ENCODE data around the gene DENND6B. TPM values are rescaled to one million over a fixed set of nuclear protein-coding genes. Genes with fewer than 3 reads are reported as not detected.

DENND6B gene
- total and polyA plus RNA-seq, 2 of the 13 experiments (the other 11 are each of a cell fraction or from before 2014, with no cell fraction given), result 0.95 to 3.8 TPM

DNA sequence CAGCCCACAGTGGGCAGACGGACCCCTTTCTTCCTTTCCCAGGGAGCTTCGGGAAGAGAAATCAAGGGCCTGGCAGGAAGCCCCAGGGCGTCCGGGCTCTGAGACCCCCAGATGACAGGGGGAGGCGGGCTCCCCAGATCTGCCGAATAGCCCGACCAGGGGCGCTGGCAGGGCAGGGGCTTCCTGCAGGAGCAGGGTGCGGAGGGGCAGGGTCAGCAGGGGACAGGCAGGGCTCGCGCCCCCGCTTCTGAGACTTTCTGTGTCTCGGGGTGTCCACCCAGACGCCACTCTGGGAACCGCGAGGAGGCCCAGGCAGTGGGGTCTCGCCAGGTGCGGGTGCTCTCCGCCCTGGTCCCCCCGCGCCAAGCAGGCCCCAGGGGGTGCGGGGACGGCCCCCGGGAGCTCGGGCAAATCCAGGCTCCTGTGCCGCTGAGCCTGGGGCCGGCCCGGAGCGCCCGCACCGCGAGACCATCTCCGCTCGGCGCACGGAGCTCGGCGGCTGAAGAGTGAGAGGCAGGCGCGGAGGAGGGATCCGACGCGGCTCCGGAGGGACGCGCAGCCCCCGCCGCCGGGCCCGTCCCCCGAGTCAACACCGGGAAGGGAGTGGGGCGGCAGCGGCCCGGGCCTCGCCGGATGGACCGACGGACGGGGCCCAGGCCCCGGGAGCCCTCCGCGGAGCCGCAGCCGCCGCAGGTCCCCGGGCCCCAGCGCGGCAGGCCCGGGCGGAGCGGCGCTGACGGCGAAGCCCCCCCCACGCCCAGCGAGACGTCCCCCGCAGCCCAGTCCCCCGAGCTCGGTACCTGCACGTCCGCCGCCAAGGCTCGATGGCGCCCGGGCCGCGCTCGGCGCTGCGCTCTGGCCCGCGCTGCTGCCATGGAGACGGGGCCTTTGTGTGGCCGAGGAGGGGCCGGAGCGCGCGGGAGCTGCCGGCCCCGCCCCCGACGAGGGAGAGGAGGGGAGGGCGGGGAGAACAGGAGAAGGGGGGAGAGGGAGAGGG is 19.8 kb downstream of the DENND6B start, which contains the start of gene PLXNB2 (continued):
- TF ChIP-seq ZNF556 (CRISPR knock-in tag; IDR thresholded peaks at IDR 0.05; ENCODE audit: borderline replicate concordance) (no peak), HCFC1 (IDR thresholded peaks at IDR 0.05; ENCODE audit: low read depth, low read length) (no peak), HMGXB4 (CRISPR knock-in tag; IDR thresholded peaks at IDR 0.05; ENCODE audit: borderline replicate concordance in 1 of 2, low read depth in 1 of 2) (no peak; a peak in 1 of 4 replicates), CEBPG (CRISPR knock-in tag; IDR thresholded peaks at IDR 0.05) (no peak), PHF8 (CRISPR knock-in tag; IDR thresholded peaks at IDR 0.05) (peak; percentile 34), RFX1 (IDR thresholded peaks at IDR 0.05) (peak; percentile 62), ZNF747 (CRISPR knock-in tag; IDR thresholded peaks at IDR 0.05; ENCODE audit: borderline replicate concordance) (0 out of 2 replicates have a peak, but pooled peaks have one; percentile 21), TOE1 (CRISPR knock-in tag; IDR thresholded peaks at IDR 0.05) (no peak), ZFP37 (CRISPR knock-in tag; IDR thresholded peaks at IDR 0.05; ENCODE audit: borderline replicate concordance) (no peak), MZF1 (CRISPR knock-in tag; IDR thresholded peaks at IDR 0.05; ENCODE audit: borderline replicate concordance) (no peak), ZSCAN30 (CRISPR knock-in tag; IDR thresholded peaks at IDR 0.05) (no peak; the same call in 1 of the 2 replicates), RBAK (CRISPR knock-in tag; IDR thresholded peaks at IDR 0.05) (no peak)
- TF ChIP-seq, protein P1, sequence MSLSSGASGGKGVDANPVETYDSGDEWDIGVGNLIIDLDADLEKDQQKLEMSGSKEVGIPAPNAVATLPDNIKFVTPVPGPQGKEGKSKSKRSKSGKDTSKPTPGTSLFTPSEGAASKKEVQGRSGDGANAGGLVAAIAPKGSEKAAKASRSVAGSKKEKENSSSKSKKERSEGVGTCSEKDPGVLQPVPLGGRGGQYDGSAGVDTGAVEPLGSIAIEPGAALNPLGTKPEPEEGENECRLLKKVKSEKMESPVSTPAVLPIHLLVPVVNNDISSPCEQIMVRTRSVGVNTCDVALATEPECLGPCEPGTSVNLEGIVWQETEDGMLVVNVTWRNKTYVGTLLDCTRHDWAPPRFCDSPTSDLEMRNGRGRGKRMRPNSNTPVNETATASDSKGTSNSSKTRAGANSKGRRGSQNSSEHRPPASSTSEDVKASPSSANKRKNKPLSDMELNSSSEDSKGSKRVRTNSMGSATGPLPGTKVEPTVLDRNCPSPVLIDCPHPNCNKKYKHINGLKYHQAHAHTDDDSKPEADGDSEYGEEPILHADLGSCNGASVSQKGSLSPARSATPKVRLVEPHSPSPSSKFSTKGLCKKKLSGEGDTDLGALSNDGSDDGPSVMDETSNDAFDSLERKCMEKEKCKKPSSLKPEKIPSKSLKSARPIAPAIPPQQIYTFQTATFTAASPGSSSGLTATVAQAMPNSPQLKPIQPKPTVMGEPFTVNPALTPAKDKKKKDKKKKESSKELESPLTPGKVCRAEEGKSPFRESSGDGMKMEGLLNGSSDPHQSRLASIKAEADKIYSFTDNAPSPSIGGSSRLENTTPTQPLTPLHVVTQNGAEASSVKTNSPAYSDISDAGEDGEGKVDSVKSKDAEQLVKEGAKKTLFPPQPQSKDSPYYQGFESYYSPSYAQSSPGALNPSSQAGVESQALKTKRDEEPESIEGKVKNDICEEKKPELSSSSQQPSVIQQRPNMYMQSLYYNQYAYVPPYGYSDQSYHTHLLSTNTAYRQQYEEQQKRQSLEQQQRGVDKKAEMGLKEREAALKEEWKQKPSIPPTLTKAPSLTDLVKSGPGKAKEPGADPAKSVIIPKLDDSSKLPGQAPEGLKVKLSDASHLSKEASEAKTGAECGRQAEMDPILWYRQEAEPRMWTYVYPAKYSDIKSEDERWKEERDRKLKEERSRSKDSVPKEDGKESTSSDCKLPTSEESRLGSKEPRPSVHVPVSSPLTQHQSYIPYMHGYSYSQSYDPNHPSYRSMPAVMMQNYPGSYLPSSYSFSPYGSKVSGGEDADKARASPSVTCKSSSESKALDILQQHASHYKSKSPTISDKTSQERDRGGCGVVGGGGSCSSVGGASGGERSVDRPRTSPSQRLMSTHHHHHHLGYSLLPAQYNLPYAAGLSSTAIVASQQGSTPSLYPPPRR (CRISPR knock-in tag; IDR thresholded peaks at IDR 0.05; ENCODE audit: borderline replicate concordance), result no peak
- TF ChIP-seq, protein P2, sequence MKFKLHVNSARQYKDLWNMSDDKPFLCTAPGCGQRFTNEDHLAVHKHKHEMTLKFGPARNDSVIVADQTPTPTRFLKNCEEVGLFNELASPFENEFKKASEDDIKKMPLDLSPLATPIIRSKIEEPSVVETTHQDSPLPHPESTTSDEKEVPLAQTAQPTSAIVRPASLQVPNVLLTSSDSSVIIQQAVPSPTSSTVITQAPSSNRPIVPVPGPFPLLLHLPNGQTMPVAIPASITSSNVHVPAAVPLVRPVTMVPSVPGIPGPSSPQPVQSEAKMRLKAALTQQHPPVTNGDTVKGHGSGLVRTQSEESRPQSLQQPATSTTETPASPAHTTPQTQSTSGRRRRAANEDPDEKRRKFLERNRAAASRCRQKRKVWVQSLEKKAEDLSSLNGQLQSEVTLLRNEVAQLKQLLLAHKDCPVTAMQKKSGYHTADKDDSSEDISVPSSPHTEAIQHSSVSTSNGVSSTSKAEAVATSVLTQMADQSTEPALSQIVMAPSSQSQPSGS (CRISPR knock-in tag; IDR thresholded peaks at IDR 0.05), result no peak
- TF ChIP-seq, protein P3, sequence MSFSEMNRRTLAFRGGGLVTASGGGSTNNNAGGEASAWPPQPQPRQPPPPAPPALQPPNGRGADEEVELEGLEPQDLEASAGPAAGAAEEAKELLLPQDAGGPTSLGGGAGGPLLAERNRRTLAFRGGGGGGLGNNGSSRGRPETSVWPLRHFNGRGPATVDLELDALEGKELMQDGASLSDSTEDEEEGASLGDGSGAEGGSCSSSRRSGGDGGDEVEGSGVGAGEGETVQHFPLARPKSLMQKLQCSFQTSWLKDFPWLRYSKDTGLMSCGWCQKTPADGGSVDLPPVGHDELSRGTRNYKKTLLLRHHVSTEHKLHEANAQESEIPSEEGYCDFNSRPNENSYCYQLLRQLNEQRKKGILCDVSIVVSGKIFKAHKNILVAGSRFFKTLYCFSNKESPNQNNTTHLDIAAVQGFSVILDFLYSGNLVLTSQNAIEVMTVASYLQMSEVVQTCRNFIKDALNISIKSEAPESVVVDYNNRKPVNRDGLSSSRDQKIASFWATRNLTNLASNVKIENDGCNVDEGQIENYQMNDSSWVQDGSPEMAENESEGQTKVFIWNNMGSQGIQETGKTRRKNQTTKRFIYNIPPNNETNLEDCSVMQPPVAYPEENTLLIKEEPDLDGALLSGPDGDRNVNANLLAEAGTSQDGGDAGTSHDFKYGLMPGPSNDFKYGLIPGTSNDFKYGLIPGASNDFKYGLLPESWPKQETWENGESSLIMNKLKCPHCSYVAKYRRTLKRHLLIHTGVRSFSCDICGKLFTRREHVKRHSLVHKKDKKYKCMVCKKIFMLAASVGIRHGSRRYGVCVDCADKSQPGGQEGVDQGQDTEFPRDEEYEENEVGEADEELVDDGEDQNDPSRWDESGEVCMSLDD (CRISPR knock-in tag; IDR thresholded peaks at IDR 0.05; ENCODE audit: borderline replicate concordance), result no peak
- TF ChIP-seq, protein P4, sequence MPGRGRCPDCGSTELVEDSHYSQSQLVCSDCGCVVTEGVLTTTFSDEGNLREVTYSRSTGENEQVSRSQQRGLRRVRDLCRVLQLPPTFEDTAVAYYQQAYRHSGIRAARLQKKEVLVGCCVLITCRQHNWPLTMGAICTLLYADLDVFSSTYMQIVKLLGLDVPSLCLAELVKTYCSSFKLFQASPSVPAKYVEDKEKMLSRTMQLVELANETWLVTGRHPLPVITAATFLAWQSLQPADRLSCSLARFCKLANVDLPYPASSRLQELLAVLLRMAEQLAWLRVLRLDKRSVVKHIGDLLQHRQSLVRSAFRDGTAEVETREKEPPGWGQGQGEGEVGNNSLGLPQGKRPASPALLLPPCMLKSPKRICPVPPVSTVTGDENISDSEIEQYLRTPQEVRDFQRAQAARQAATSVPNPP (CRISPR knock-in tag; IDR thresholded peaks at IDR 0.05), result no peak

All from HepG2 (cell line).